Vagina (tissue), 2 donors: Measurements from ENCODE around the gene GANAB.

Source experiments
- POLR2A ChIP-seq, 2 donors: fragments of 450-650 bp; IDR thresholded peaks; one replicate each; pipeline ENCODE4 v1.6.1; 2017; ENCODE audit warnings: antibody characterized with exemption in 2 of 2, mild to moderate bottlenecking in 2 of 2, moderate library complexity in 2 of 2
- POLR2AphosphoS5 ChIP-seq, 2 donors: sonication (generic); formaldehyde crosslinking; IDR thresholded peaks; one replicate each; pipeline ENCODE4 v1.9.0; 2017; ENCODE audit warnings: antibody characterized with exemption in 2 of 2, mild to moderate bottlenecking in 2 of 2, low read depth in 1 of 2; ENCODE audit not compliant: insufficient read depth in 1 of 2

- TF ChIP-seq POLR2A (IDR thresholded peaks at IDR 0.05) = no peak
- TF ChIP-seq POLR2AphosphoS5 (IDR thresholded peaks at IDR 0.05; ENCODE audit: insufficient read depth in 1 of 2, low read depth in 1 of 2) = no peak
Observed at GRCh38 chr11:62656796-62657429, 10.5 kb upstream of the GANAB start.
